NCI-H1694 treated with DMSO at 0.1 percent for 48 hours (cell line): Measurements from ENCODE around the gene B4GALT1.

Experiments used
- DNase-seq: peaks from one replicate; lab custom pipeline; 2025; lab: John Stamatoyannopoulos, UW

Gene B4GALT1

DNA sequence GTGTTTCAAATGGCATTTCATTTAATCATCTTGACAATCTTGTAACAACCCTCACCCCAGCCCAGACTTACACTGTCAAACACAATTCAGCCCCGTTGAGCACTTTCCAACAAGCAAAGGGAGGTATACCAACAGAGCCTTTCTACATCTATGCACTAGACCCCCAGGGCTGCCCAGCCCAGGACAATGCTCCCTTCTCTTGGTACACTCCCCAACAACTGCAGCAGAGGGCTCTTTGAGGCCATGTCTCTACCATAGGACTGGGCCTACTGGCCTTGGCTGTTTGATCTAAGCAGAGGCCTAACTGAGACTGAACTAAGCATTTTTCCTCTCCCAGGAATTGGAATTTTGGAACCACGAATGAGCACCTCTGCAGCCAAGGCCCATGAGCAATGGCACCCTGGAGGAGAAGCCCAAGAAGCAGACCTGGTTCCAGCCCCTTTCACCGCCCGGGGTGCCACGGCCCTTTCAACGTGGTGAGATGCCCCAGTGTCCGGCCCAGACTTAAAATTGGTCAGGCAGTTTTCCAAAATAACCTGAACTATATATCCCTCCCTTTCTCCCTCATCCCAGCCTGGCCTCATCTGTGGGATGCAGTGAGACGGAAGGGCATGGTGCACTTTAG, 43.6 kb downstream of the B4GALT1 start:
- no peak for DNase-seq

DNA sequence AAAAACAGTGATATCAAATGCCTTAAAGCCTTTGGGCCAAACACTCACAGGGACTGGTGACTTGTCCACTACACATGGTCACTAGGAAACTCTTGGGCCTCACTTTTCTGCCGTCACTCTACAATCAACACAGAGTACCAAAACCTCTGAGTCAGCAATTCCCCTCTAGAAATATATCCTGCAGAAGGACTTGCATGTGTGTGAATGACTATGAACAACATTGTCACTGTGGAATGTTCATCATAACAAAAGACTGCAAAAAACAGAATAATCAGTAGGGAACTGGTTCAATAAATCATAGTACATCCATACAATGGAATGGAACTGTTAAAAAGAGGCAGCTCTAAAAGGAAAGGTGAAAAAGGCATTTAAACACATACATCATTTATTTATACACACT, 46.5 kb downstream of the B4GALT1 start:
- no peak for DNase-seq

DNA sequence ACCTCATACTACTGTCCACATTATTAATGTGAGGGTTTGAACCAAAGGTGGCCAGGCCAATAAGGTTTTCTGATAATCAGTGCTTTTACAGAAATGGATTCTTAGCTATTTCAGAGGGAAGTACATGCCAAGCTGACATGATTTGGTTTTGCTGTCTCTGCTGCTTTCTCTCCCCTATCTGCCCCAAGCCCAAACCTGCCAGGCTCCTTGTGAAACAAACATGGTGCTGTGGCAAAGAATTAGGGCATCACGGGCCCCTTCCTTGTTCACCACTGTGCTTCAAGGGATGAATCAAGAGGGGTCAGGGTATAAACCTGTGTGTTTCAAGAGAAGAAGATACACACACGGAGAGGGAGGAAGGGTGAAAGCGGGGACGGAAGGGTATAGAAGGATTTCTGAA, 49.3 kb downstream of the B4GALT1 start:
- no peak for DNase-seq

DNA sequence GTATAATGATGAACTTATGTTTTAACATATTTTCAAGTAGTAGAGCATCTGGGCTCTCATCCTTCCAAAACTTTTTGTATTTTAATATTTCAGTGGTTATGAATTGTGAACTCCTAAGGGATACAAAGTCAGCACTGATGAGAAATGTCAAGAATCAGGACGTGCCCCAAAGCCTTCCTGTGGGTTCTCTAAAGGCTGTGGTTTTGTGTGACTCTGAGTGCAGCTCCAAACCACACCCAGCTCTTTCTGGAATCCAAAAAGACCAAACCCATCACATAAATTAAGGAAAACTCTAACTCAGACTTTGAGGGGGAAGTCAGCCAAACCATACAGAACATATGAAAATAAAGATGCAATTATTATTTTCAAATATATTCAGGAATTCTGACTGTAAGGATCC, 49.8 kb downstream of the B4GALT1 start:
- DNase-seq, result no peak

DNA sequence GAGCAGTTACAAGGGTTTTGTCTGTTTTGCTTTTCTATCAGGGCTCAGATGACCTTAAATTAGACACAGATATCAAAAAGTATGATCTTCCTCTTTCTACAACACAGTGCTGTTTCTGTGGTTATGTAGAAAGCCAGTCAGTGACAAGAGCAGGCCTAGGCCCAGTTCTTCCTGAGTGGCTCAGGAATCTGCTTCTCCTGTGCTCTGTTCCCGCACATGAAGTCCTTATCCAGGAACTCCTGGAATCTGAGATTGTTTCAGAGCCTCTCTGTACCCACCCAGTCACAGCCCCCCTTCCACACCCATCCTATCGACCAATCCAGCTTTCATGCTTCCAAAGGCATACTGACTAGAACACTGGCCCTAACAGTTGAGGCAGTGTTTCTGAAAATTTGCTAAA, 50.3 kb downstream of the B4GALT1 start:
- DNase-seq, result no peak

DNA sequence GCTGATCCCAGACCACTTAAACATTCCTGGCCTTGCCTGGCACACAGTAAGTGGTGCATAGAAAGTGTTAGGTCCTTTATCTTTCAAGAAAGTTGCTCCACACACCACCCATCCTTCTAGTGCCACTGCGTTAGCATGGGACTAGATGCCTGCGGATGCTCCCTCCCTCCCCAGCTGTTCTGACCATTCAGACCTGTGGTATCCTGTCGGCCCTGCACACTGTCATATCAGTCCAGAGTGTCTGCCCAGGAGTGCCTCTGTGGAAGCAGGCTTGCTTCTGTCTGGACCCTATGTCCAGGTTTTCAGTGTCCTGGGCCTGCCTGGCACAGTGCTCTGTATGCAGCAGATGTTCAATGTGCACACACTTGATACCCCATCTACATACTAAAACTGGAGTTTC, 52.4 kb downstream of the B4GALT1 start:
- no peak for DNase-seq

DNA sequence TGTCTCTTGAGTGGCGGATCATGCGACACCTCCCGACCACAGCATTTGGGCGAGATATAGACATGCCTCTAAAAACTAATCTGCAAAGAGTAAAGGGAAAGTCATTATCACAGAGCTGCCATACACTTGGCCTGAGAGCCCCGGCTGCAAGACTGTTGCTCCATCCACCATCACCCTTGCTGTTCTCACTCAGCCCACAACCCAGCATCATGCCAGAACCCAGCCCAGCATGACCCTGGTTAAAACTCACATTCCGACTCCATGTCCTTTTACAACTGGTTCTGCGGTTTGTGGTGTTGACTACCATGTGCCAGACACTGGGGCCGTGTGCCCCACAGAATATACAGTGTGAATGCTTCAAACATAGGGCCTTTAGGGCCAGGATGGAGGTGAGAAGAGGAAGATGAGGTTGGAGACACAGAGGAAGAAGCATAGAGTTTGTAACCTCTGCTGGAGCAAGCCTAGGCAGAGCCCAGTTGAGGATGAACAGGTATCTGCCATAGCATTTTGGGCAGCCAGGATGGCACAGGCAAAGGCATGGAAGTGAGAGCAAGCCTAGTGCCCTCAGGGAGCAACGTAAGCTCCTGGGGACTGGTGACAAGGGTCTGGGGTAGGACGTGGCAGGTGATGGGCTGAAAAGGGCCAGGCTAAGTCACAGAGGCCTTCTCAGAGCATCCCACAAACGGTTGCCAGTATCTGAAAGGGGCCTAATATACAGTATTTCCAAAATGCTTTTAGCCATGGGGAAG, 53.2 kb downstream of the B4GALT1 start:
- no peak for DNase-seq

DNA sequence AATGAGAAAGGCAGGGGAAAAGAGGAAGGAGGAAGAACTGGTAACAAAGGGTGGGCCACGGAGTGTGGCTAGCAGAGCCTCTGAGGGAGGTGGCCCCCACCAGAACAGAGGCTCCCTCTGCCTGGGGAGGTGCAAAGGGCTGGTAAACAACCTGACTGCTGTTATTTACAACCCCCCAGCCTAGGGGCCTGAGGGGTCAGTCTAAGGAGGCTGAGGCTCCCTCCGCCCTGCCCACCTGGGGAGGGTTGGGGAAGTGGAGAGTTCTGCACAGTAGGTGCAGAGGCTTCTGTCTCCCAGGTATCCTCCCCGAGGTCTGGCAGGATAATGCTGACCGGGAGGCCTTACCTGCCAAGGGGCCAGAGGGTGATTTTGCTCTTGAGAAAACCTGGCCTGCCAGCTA, 55.0 kb downstream of the B4GALT1 start:
- no peak for DNase-seq

DNA sequence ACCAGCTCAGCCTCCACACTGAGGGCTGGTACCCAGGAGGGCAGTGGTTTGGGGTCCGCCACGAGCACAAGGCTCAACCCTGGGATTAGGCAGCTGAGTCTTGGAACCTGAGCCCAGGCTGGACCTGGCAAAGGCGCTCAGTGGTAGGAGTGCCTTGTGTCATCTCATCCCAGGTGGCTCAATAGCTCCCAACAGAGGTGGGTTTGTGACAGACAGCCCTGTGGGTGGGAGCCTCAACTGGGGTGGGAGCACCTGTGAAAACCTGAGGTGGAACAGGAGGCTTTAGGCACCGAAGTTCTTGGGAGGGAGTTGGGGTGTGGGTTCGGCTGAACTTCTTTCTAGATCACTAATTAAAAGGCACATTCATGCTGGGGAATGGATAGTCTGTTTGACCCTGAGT, 55.5 kb downstream of the B4GALT1 start:
- DNase-seq, result no peak

DNA sequence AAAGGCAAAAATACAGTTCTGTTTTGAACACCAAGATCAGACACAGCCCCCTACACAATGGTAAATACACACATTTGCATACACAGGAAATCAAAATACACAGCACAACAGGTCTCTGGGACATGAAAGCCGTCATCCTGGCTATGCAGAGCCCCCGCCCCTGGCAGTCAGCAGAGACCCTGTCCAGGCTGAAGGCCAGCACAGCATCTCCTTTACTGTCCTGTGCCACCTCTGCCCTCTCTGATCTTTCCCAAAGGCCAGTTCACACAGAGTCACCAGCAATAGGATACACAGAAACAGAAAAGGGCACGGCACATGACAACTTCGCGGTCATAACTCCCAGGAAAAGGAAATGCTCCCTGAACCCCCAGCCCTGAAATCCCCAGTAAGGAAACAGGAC, 56.5 kb downstream of the B4GALT1 start:
- no peak for DNase-seq

DNA sequence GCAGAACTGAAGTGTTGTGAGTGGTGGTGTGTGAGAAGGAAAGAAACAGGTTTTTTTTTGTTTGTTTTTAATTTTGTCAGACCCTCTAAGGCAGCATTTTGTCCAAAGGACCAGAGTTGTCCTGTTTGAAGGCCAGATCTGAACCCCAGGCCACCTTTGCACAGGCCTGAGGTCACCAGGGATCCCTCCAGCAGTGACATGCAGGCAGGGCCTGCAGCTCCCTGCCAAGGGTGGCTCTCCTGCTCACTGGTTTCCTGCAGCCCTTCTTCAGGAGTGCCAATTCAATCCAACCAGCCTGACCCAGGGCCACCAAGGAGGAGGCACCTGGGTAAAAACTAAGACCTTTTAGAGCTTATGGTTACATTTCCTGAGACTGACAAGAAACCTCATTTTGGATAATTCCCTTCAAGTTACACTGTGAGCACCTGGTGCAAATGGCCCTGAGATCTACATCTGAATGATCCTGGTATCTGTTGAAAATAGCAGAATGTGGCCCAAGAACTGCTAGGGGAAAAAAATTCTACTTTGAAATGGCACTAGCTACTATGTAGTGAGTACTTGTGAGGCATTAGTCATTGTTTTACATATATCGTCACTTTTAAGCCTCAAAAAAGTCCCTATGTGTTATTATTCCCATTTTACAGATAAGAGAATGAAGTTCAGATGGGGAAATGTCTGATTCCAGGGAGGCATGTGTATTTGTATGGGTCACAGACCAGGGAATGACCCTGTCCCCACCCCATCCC, 57.1 kb downstream of the B4GALT1 start:
- no peak for DNase-seq

DNA sequence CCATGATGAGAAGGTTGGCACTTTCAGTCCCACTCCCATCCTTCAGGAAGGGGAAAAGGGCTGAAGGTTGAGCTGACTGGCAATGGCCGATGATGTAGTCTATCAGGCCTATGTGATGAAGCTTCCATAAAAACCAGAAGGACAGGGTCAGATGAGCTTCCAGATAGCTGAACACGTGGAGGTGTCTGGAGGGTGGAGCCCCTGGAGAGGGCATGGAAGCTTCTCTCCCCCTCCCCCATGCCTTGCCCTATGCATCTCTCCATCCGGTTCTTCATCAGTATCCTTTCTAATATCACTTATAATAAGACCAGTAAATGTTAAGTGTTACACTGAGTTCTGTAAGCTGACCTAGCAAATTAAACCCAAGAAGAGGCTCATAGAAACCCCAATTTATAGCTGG, 58.0 kb downstream of the B4GALT1 start:
- no peak for DNase-seq

DNA sequence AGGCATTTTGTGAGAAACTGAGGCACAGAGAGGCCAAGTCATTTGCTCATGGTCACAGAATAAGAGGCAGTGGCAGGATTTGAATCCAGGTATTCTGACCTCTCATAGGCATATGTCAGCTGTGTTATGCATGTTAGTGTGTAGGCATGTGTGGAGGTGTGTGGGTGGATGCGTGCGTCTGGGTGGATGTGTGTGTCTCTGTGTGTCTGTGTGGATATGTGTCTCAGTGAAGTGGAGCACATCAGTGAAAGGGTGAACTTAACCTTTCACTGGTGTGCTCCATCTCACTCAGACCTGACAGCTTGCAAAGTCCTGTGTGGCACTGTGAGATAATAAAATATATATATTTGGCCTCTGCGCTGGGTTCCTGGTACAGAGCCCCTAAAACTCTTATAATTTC, 58.7 kb downstream of the B4GALT1 start:
- DNase-seq, result no peak

DNA sequence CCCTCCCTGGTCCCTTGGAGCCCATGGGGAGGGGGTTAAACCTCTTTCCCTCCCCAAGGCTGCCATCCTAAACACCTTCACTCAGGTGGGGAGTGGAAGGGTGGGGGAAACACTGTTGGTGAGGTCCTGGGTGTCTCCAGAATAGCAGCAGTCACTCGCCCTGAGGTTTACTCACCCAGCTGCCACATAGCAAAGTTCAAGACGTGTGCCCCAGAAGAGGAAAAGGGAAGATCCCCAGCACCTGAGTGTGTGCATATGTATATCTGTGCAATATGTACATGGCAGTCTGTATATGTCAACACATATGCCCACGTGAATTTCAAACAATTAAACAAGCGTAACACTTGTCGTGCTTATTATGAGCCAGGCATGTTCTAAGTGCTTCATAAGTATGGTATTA, 59.4 kb downstream of the B4GALT1 start:
- no peak for DNase-seq

DNA sequence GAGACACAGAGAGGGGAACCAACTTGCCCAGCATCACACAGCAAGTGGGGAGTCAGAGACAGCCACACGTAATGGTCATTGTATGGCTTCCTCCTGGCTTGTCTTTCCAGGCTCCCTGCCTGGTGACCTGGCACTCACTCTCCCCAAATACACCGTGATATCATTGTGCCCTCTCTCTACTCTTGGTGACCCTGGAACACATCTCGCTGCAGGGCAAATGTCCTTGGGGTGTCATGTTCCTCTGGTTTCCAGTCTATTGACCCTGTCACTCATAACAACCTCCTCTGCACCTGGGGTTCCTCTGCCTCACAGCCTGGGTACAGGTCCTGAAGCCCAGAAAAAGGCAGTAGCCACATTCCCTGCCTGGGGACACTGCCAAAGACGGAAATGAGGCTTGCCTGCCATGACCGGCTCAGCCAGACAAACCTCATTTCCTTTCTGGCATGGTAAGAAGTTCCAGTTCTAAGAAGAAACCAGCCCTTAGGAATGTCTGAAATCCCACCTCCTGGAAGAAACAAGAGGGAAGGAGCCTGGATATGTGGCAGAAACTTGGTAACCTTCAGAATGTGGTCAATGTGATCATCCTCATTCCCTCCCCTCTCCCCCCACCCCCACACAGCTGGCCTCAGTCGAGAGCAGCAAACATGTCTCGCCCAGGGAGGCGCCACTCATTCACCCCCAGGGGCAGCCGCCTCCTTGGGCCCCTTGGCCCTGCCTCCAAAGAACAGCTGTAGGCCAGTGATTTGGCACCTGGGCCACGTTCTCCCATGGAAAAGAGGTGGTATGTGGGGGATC, 60.1 kb downstream of the B4GALT1 start:
- DNase-seq, result no peak

DNA sequence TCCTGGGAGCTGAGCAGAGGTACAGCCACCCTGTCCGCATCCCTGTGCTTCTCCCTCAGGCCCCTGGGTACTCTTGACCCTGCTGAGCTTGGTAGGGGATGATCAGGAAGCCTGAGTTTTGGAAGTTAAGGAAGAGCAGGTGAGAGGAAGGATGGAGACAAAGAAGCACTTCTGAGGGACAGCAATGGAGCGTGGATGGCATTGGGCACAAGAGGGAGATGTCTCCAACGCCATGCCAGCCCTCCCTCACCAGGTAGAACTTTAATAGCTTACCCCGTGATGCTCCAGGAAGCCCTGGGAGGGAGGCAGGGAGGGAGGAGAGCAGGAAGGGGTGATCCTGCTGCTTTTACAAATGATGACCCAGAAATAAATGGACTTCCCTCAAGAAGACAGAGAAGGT, 60.8 kb downstream of the B4GALT1 start:
- DNase-seq, result no peak

DNA sequence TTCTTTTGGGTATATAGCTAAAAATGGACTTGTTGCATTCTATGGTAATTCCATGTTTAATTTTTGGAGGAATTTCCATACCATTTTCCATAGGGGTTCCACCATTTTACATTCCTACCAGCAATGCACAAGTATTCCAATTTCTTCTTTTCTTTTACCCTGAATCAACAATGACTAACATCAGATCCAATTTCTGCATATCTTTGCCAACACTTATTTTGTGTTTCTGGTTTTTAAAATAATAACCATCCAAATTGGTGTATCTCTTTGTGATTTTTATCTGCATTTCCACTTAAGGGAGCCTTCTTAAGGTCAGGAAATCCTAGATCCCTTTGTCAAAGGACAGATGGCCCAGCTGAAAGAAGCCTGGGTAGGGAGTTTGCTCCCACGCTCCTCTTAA, 61.2 kb downstream of the B4GALT1 start:
- DNase-seq, result no peak

DNA sequence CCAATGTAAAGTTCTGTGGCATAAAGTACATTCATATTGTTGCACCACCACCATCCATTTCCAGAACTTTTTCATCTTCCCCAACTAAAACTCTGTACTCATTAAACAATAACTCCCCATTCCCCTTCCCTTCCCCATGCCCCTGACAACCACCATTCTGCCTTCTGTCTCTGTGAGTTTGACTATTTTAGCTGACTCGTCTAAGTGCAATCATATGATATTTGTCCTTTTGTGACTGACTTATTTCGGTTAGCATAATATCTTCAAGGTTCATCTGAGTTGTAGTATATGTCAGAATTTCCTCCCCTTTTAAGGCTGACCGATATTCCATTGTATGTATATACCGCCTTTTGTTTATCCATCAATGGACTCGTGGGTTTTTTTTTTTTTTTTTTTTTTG, 61.6 kb downstream of the B4GALT1 start:
- DNase-seq, result no peak

DNA sequence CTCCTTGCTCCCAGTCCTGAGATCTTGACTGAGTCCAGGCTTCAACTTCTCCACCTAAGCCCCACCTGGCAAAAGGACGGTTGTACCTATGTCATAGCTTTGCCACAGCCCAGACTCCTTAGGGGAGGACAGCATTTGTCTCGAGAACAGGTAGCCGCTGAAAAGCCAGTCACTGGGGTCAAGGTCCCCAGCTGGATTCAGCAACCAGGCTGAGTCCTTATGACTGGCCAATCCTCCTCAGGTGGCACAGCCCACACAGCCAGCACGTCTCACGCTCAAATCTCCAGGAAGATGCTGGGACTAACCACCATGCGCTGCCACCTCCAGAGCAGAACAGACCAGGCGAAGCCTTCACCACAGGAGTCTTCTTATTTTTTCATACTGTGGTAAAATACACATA, 62.7 kb downstream of the B4GALT1 start:
- no peak for DNase-seq

DNA sequence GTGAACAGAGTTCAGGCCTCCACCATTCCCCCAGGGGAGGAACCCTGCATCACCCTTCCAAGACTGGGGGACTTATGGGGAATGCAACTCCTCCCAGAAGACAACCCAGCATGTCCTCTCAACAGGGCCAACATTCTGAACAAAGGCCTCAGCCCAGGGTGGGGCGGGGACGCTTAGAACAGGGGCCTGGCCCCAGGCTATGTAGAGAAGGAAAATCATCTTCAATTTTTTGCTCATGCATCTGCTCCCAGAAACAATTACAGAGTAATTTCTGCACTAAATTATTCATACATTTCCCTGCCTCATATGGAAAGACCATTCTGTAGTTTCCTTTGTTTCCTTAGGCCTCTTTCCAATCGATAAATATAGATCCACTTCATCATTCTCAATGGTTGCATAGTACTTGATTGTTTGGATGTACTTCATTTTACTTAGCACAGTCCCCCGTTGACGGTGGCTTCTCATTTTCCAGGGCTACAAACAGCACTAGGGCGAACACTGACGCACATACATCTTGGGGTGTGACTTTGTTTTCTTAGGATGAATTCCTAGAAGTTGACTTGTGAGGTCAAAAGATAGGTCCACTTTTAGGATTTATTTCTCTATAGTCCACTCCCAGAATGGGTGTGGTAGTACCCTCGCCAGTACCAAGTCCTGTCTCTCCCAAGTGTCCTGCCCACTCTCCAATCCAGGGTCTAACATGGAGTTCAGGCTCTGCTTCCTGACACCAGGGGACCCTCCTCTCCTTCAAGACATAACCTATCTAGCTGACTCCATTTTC, 63.4 kb downstream of the B4GALT1 start:
- no peak for DNase-seq

DNA sequence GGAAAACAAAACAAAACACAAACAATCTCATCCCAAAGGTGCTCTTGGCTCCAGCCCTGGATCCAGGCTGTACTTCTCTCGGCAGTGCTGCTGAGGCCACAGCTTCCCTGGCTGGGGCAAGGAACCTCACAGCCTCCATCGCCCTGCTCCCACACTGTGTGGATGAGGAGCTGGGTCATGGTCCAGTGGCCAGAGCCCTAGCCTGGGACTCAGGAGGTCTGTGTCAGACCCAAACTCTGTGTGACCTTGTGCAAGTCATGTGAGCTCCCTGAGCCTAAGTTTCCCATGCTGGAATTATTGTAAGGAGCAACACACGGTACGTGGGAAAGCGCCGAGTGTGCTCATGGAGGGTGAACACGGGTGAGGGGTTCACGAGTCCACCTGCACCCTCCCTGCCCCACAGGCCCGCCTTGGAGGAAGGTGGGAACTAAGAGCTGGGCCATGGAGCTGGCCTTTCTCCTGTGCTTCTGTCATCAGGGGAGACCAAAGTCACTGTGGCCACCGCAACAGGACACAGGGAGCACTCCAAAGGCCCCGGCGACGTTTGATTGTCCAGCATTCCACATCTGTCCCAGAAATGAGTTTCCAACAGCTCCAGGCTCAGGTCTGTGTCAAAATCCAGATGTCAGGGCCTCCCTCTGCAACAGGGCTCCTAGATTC, 64.5 kb downstream of the B4GALT1 start:
- no peak for DNase-seq
